ENCODE data around the gene BGLAP. TPM values are rescaled to one million over a fixed set of nuclear protein-coding genes. Genes with fewer than 3 reads are reported as not detected.

The BGLAP gene
- total RNA-seq, 1 donor from 2014 or later, result 0.30 TPM

- Histone ChIP-seq H3K4me3 (no peak overlapping the region), H3K27ac (replicated peaks) (no peak overlapping the region), H3K4me1 (no peaks in the 10 kb centered on the region), H3K27me3 (ENCODE audit: low read depth) (no peaks in the 10 kb centered on the region), H3K36me3 (peaks cover 55% of the 10 kb centered on the region), H3K9me3 (replicated peaks) (no peaks in the 10 kb centered on the region)
- intact Hi-C loops (cut with micrococcal nuclease), result loop anchor here (5.0 kb wide), 1 partner anchor 134 kb away; no protein-coding TSS in a partner anchor
- DNase-seq, result no peak
- no peak for TF ChIP-seq CTCF (IDR thresholded peaks at IDR 0.05; ENCODE audit: borderline replicate concordance)
Measured at GRCh38 chr1:156226782-156227181, 15.2 kb upstream of the BGLAP start.

GRCh38 chr1:156228501-156228900, 13.5 kb upstream of the BGLAP start:
- intact Hi-C loops (cut with micrococcal nuclease), result loop anchor here (5.0 kb wide), 1 partner anchor 136 kb away; no protein-coding TSS in a partner anchor
- no peaks in the 10 kb centered on the region for H3K9me3 ChIP-seq (replicated peaks)
- no peaks in the 10 kb centered on the region for H3K4me1 ChIP-seq
- DNase-seq, result no peak
- H3K36me3 ChIP-seq, result peaks cover 48% of the 10 kb centered on the region
- no peak overlapping the region for H3K4me3 ChIP-seq
- H3K27me3 ChIP-seq (ENCODE audit: low read depth), result no peaks in the 10 kb centered on the region
- no peak overlapping the region for H3K27ac ChIP-seq (replicated peaks)
- TF ChIP-seq CTCF (IDR thresholded peaks at IDR 0.05; ENCODE audit: borderline replicate concordance), result no peak

GRCh38 chr1:156229809-156230472, 12.0 kb upstream of the BGLAP start:
- H3K27ac ChIP-seq (replicated peaks), result no peak overlapping the region
- no peaks in the 10 kb centered on the region for H3K9me3 ChIP-seq (replicated peaks)
- no peaks in the 10 kb centered on the region for H3K27me3 ChIP-seq (ENCODE audit: low read depth)
- H3K4me3 ChIP-seq, result no peak overlapping the region
- no peak for DNase-seq
- H3K36me3 ChIP-seq, result peaks cover 54% of the 10 kb centered on the region
- TF ChIP-seq CTCF (IDR thresholded peaks at IDR 0.05; ENCODE audit: borderline replicate concordance), result no peak
- H3K4me1 ChIP-seq, result no peaks in the 10 kb centered on the region
- intact Hi-C loops (cut with micrococcal nuclease), result loop anchor here (5.0 kb wide), 1 partner anchor 138 kb away; no protein-coding TSS in a partner anchor

- Histone ChIP-seq H3K27ac (replicated peaks) (no peak overlapping the region), H3K36me3 (peaks cover 54% of the 10 kb centered on the region), H3K27me3 (ENCODE audit: low read depth) (no peaks in the 10 kb centered on the region), H3K4me3 (no peak overlapping the region), H3K9me3 (replicated peaks) (no peaks in the 10 kb centered on the region), H3K4me1 (no peaks in the 10 kb centered on the region)
- no peak for TF ChIP-seq CTCF (IDR thresholded peaks at IDR 0.05; ENCODE audit: borderline replicate concordance)
- no peak for DNase-seq
- intact Hi-C loops (cut with micrococcal nuclease), result no loop called here
Measured at GRCh38 chr1:156230473-156230837, 11.5 kb upstream of the BGLAP start.

GRCh38 chr1:156232201-156232894, 9.6 kb upstream of the BGLAP start:
- no peaks in the 10 kb centered on the region for H3K27me3 ChIP-seq (ENCODE audit: low read depth)
- no peak overlapping the region for H3K4me3 ChIP-seq
- no peaks in the 10 kb centered on the region for H3K9me3 ChIP-seq (replicated peaks)
- no peaks in the 10 kb centered on the region for H3K4me1 ChIP-seq
- H3K36me3 ChIP-seq, result peaks cover 57% of the 10 kb centered on the region
- intact Hi-C loops (cut with micrococcal nuclease), result no loop called here
- no peak overlapping the region for H3K27ac ChIP-seq (replicated peaks)
- DNase-seq, result no peak
- no peak for TF ChIP-seq CTCF (IDR thresholded peaks at IDR 0.05; ENCODE audit: borderline replicate concordance)

All from left ventricle myocardium inferior (tissue), 1 donor.